ENCODE data around the gene BEST3. TPM values are rescaled to one million over a fixed set of nuclear protein-coding genes. Genes with fewer than 3 reads are reported as not detected.

Gene BEST3
- total RNA-seq, 4 donors from 2014 or later = not detected

DNA sequence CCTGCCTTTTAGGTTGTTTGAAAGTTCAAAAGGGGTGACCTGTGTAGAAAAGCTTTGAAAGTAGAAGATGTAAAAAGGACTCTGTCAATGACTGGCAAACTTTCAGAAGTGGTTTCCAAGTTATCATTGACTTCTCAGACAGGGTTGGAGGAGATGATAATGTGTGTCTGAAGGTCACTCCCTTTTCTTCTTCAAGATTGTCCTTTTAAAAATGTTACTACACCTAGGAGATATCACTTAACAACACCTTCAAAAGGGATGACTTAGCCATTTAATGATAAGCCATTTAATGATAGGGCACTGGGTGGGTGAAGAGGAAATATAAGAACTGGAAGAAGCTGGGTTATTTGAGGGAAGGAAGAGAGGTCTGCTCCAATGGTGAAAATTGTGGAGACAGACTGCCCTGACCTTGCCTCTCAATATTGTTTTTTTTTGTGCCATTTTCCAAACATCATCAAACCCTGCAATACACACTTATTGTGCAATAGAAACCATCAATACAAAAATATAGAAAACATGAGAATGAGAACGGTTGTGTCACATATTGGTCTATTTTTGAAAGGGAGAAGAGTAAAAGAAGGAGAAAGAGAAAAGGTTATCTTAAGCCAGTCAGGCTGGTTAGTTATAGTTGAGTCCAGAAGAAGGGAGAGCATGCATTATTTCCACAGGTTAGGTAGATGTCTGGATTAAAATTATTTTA, 38.8 kb downstream of the BEST3 start:
- WGBS, 2 donors = 67 to 84% methylated on average over 1 of the region's 1 CpG
- DNase-seq = no peak
- Histone ChIP-seq H3K9me3 (no peaks in the 10 kb centered on the region), H3K4me1 (no peaks in the 10 kb centered on the region), H3K4me3 (no peak overlapping the region), H3K27ac (no peak overlapping the region), H3K36me3 (no peaks in the 10 kb centered on the region), H3K27me3 (peaks cover 0 to 3% (median 0%) of the 10 kb centered on the region in 4 donors)
- intact Hi-C loops (cut with DNase I) = no loop called here
- no peak for TF ChIP-seq POLR2A (IDR thresholded peaks at IDR 0.05)
- TF ChIP-seq, protein P1, sequence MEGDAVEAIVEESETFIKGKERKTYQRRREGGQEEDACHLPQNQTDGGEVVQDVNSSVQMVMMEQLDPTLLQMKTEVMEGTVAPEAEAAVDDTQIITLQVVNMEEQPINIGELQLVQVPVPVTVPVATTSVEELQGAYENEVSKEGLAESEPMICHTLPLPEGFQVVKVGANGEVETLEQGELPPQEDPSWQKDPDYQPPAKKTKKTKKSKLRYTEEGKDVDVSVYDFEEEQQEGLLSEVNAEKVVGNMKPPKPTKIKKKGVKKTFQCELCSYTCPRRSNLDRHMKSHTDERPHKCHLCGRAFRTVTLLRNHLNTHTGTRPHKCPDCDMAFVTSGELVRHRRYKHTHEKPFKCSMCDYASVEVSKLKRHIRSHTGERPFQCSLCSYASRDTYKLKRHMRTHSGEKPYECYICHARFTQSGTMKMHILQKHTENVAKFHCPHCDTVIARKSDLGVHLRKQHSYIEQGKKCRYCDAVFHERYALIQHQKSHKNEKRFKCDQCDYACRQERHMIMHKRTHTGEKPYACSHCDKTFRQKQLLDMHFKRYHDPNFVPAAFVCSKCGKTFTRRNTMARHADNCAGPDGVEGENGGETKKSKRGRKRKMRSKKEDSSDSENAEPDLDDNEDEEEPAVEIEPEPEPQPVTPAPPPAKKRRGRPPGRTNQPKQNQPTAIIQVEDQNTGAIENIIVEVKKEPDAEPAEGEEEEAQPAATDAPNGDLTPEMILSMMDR (IDR thresholded peaks at IDR 0.05) = no peak

DNA sequence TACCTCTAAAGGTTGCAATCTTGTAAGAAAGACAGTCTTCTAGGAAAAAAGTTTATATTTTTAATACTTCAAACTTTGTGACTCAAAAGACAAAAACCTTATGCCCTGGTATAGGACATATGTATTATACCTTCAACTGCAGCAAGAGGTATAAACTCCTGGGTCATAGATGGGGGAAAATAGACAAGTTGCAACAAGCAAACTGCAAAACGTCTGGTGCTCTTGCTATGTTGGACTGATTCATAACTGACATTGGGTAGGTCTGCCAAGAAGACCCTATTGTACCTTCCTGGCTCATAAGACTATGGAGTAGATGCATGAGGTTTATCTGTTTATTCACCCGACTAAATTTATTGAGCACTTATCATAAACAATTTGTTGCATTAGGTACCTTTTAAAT, 40.9 kb downstream of the BEST3 start:
- Histone ChIP-seq H3K27me3 (peaks cover 0 to 6% (median 0%) of the 10 kb centered on the region in 4 donors), H3K27ac (no peak overlapping the region), H3K4me1 (no peaks in the 10 kb centered on the region), H3K9me3 (no peaks in the 10 kb centered on the region), H3K36me3 (no peaks in the 10 kb centered on the region), H3K4me3 (no peak overlapping the region)
- WGBS, 2 donors = 50 to 53% methylated on average over 2 of the region's 2 CpGs
- intact Hi-C loops (cut with DNase I) = no loop called here
- TF ChIP-seq, protein P1 (IDR thresholded peaks at IDR 0.05) = no peak
- TF ChIP-seq POLR2A (IDR thresholded peaks at IDR 0.05) = no peak
- no peak for DNase-seq

DNA sequence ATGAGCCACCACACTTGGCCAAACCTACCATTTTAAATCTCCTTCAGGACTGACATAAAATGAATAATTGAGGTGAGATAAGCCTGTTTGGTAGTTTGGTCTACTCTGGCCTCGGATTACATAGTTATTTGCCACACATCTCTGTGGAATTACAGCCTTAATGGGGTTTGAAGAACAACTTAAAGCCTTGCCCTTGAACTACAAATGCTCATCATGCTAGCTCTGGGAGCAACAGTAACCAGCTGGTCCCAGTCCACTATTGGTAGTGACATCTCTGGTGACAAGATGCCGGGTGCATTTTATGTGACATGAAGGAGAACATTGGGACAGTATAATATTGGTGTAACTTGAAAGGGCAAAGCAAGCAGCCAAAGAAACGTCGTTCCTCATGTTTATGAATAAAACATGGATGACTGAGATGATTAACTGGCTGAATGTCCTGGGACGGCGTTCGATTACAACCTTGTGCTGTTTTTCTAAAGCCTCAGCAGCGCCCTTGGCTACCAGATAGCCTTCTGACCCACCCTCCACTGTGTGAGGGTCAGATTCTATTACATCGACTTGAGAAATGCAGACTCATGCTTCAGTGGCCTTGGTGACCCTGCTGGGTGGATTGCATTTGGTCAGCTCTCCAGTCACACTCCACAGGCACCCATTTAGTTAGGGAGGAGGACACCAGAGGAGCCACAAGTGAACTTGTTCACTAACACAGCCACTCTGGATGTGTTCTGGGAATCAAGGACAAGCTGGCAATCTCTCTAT, 41.5 kb downstream of the BEST3 start:
- intact Hi-C loops (cut with DNase I) = no loop called here
- no peak for DNase-seq
- 67 to 74% methylated on average over 8 to 9 of the region's 9 CpGs for WGBS, 2 donors
- H3K27me3 ChIP-seq = peaks cover 0 to 6% (median 0%) of the 10 kb centered on the region in 4 donors
- H3K27ac ChIP-seq = no peak overlapping the region
- no peaks in the 10 kb centered on the region for H3K9me3 ChIP-seq
- no peak for TF ChIP-seq POLR2A (IDR thresholded peaks at IDR 0.05)
- TF ChIP-seq, protein P1 (IDR thresholded peaks at IDR 0.05) = no peak
- no peak overlapping the region for H3K4me3 ChIP-seq
- H3K4me1 ChIP-seq = no peaks in the 10 kb centered on the region
- H3K36me3 ChIP-seq = no peaks in the 10 kb centered on the region

DNA sequence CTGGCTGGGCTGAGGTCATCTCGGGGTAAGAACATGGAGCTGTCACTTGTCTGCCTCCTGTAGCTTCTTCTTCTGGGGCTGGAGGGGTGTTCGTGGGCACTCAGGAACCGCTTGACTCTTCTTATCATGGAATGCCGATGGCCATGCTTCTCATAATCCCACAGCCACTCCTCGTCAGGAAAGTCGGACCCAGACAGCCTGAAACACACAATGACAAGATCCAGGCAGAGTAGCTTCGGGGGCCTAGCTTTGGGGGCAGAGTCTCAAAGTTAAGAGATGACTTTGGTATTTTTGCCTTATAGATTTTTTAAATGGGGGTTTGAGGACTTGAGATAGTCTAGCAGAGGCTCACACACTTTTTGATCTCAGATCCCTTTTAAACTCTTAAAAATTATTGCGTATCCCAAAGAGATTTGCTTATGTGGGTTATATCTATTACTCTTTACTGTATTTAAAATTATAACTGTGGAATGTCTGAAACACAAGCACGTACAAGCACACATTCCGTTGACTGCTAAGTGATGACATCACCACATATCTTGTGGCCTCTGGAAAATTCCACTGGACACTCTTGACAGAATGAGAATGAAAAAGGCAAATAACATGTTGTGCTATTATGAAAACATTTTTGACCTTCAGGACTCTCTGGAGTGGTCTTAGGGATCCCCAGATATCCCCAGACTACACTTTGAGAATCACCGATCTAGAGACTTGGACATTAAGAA, 43.3 kb downstream of the BEST3 start:
- DNase-seq = no peak
- H3K36me3 ChIP-seq = no peaks in the 10 kb centered on the region
- H3K4me1 ChIP-seq = no peaks in the 10 kb centered on the region
- peaks cover 0 to 6% (median 0%) of the 10 kb centered on the region in 4 donors for H3K27me3 ChIP-seq
- TF ChIP-seq, protein P1 (IDR thresholded peaks at IDR 0.05) = no peak
- TF ChIP-seq POLR2A (IDR thresholded peaks at IDR 0.05) = no peak
- H3K9me3 ChIP-seq = no peaks in the 10 kb centered on the region
- H3K27ac ChIP-seq = no peak overlapping the region
- 50 to 61% methylated on average over 6 to 8 of the region's 11 CpGs for WGBS, 2 donors
- intact Hi-C loops (cut with DNase I) = no loop called here
- no peak overlapping the region for H3K4me3 ChIP-seq

DNA sequence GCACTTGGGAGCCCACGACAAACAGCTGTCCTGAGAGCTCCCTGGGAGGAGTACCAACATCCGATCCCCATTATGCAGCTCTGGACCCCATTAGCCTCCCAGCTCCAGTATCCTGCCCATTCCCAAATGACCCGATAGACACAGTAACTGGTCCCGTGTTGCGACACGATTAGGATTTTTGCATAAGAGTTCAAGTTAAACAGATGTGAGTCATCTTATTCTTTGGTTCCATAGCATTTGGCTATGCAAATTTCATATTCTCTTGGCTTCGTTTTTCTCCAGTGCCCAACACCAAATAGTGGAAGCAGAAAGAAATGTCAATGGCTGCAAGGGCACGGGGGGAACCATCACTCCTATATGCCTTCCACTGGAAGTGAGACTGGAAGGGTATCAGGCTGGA, 45.4 kb downstream of the BEST3 start:
- no peaks in the 10 kb centered on the region for H3K9me3 ChIP-seq
- 67 to 70% methylated on average over 8 of the region's 8 CpGs for WGBS, 2 donors
- TF ChIP-seq, protein P1 (IDR thresholded peaks at IDR 0.05) = no peak
- no peak for TF ChIP-seq POLR2A (IDR thresholded peaks at IDR 0.05)
- peaks cover 0 to 6% (median 0%) of the 10 kb centered on the region in 4 donors for H3K27me3 ChIP-seq
- no peak for DNase-seq
- no peaks in the 10 kb centered on the region for H3K4me1 ChIP-seq
- no peak overlapping the region for H3K4me3 ChIP-seq
- H3K27ac ChIP-seq = no peak overlapping the region
- intact Hi-C loops (cut with DNase I) = no loop called here
- H3K36me3 ChIP-seq = no peaks in the 10 kb centered on the region

All from esophagus squamous epithelium (tissue), 5 donors.